Stimulated activated CD4-positive, alpha-beta T cell treated with anti-CD3 and anti-CD28 coated beads, Interleukin-12 subunit alpha, Interleukin-12 subunit beta, amount 100 ng/mL, for 4 hours (primary cell): ENCODE results near the gene C16orf96.

Experiments
- DNase-seq: peaks from one replicate; pipeline ENCODE4 v3.0.0-alpha.2; 2020

Gene C16orf96

DNA sequence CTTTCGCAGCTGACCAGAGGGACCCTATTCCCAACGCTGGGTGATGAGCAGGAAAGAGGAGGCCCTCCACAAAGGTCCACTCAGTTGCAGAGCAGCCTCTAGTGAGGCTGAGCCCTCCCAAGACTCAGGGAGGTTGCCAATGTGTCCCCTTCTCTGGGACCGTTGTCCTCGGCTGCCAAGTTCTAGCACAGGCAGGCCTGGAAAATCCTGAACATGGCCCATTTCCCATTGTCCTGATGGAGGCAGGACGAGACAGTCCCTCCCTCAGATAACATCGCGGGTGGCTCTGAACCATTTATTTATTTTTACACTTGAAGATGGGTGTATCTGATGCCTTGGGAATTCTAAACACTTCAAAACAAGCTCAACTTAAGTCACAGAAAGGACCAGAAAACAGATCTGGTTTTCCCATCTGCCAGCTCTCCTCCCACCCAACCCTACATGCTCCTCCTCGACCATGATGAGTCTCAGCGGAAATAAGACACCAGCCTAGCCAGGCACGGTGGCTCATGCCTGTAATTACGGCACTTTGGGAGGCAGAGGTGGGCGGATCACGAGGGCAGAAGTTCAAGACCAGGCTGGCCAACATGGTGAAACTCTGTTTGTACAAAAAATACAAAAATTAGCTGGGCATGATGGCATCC is 30.4 kb upstream of the C16orf96 start:
- DNase-seq, result no peak

DNA sequence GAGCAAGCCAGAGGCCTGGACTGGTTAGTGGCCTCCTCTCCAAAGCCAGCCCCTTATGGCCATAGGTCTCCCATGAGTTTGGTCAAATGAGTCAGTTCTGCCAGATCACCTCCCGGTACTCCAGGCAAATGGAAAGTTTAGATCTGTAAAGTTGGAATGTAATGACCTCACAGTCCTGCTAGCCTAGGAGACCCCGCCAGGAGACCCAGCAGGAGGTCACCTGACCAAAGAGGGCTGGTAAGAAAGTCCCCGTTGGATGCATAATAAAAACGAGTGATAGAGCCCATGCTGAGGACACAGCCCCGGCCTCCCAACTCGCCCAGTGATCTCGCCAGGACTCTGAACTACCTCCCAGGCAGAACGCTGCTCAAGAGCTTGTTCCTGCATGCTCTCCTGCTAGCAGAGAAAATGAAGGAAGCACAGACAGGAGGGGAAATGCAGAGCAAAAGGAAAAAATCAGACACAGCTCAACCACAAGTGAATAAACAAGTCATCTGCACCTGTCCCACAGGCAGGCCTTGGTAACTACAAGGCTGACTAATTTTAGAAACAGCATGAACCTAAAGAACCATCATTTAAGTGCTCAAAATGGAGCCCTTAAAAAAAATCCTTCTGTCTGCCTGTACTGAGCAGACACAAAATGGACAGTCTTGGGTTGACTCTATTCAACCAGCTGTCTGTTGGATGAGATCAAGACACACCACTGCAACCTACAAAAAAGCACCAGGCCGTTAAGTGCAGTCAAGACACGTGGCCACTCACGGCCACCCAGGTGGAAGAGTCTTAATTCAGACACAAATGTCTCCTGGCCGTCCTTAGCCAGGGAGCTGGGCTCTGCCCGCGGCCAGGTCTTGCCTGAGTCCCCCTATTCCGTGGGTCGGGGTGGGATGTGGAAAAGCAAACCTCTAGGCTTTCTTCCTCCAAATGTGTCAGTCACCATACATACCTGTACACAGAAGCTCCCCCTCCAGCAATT is 26.8 kb upstream of the C16orf96 start:
- DNase-seq, result no peak

DNA sequence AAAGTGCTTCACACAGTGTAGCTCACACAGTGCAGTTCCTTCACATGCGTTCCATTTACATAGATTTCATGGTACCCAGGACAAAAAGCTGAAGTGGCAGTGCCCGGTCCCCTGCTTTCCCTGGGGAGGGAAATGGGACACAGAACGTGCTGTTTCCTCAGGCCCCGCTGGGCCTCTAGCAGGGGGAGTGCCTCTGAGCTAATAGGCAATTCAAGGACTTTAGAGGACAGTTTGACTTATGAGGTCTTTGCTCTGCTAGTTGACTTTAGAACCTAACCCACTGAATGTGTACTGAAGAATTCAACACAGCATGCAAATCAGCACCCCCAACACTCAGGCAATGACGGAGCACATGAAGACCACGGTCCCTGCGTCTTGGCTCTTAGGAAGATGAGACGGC is 24.3 kb upstream of the C16orf96 start:
- no peak for DNase-seq

DNA sequence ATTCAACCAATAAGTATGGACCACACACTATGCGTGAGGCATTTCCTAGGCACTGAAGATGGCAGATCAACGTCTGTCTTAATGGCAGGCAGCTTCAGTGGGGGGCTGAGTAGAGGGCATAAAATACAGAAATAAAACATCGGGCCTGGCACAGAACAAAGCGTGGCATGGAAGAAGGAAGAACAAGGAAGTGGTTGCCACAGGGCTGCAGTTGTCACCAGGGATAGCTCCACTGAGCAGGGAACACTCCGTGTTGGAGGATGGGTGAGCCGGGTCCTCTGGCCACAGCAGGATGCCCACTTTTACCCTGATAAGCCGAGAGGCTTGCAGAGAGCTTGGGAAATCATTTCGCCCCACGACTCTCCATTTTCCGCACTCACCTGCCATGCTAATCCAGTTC is 23.9 kb upstream of the C16orf96 start:
- no peak for DNase-seq

DNA sequence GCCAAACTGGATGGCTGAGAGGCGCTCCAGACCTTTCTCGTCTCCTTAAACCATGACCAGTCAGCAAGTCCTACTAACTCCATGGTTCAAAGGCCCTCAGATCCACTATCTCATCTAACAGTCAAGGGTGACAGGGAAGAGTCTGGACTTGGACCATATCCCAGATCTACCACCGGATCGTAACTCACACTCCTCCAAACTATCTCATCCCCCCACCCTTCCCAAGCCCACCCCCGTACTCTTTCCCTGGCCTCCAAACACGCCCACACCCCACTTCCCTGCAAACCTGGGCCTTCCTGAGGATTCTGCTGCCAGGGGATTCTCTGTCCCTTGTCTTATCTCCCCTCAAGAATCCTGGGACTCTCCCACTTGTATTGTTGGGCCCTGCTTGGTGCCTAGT is 22.6 kb upstream of the C16orf96 start:
- no peak for DNase-seq

DNA sequence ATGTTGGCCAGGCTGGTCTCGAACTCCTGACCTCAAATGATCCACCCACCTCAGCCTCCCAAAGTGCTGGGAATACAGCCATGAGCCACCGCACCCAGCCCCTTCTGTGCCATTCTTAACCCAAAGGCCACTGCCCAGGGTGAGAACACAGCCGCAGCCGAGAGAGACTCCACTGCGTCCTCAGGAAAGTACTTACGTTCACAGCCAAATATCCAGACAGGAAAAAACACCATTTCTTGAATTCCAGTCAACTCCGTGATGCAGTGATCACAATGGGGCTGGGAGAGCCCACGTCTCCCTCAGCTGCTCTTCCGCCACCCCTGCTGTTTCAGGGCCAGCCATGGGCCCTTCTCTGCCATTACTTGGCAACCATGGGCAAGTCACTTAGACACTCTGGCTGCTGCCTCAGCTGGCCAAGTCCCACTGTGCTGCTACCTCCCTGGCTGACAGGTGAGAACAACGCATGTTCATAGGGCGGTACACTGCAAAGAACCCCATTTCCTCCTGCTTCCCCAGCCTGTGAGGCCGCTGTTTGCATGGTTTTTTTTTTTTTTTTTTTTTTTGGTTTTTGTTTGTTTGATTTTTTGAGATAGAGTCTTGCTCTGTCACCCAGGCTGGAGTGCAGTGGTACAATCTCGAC is 21.9 kb upstream of the C16orf96 start:
- DNase-seq, result no peak

DNA sequence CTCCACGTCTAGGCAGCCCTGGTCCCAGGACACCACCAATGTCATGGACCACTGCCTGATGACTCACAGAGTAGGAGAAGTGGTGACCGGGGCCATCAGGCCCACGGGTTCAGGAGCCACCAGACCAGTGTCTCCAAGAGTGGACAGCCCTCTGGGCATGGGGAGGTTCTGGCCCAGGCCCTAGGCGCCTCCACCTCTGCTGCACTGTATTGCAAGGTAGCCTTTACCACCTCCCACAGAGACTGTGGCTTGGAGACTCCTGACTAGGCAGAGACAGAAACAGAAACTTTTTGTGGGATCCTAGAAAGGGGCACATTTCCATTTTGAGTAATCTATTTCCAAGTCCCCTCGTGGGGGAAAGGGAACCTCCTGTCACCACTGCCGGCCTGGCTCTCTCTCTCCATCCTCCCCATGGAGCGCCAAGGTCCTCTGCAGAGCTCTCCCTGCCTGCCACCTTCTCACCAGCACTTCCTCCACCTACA is 20.5 kb upstream of the C16orf96 start:
- DNase-seq, result no peak

DNA sequence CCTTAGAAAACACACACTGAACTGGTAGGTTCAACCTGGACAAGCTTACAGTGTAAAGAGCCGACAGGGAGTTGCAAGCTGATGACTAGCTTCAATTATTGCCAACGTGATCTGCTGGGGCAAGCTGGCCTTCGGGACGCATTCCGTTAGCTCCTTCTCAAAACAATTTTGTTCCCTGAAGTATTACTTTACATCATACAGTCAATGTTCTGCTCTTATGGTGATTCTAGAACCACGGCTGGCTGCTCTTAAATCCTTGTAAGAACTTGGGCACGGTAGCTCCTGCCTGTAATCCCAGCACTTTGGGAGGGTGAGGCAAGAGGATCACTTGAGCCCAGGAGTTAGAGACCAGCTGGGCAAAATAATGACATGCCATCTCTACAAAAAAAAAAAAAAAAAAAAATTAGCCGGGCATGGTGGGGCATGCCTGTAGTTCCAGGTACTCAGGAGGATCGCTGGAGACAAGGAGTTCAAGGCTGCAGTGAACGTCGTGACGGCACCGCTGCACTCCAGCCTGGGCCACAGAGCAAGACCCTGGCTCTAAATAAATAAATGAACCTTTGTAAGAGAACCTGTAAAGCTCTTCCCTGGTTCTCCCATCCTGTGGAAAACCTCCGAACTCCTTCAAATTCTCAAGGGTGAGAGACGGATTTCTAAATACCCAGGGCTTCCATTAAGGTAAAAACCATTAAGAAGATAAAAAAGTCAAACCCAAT is 19.6 kb upstream of the C16orf96 start:
- no peak for DNase-seq

DNA sequence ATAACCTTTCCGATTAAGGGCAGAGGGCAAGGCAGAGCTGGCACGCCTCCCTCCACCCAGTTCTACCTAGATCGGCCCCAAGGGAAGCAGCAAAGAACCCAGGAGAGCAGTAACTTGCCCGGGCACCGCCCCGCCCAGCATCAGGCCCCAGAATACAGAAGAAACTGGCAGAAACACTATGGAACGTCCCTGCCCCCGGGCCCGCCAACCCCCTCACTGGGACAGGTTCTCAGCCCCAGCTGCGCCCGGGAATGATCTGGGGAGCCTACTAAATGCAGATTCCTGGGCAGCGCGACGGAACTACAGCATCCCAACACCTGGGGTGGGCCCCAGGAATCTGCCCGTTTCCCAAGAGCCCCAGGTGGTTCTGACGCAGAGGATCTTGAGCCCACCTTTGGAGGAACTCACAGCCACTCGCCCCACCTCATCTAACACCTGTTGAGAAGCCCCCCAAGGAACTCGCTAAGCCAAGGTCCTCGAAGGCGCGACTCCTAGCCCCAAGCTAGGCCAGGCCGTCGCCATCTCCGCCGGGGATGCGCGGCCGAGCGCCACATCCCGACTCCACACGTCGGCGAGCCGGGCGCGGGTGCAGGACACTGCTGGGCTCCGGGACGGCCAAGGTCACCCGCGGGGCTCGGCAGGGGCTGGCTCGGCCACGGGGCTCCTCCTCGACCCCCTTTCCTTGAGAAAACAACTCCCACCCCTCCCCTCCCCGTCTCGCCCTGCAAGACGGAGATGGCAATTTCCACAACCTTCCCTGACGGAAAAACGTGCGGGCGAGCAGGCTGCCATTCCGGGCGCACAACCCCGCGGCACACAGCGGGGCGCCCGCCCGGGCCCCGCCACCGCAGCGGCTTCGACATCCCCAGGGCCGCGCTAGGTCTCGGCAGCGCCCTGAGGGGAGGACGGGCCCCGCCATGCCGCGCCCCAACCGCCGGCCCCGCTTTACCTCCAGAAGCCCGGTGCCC is 18.5 kb upstream of the C16orf96 start:
- DNase-seq, result peak; percentile 18

DNA sequence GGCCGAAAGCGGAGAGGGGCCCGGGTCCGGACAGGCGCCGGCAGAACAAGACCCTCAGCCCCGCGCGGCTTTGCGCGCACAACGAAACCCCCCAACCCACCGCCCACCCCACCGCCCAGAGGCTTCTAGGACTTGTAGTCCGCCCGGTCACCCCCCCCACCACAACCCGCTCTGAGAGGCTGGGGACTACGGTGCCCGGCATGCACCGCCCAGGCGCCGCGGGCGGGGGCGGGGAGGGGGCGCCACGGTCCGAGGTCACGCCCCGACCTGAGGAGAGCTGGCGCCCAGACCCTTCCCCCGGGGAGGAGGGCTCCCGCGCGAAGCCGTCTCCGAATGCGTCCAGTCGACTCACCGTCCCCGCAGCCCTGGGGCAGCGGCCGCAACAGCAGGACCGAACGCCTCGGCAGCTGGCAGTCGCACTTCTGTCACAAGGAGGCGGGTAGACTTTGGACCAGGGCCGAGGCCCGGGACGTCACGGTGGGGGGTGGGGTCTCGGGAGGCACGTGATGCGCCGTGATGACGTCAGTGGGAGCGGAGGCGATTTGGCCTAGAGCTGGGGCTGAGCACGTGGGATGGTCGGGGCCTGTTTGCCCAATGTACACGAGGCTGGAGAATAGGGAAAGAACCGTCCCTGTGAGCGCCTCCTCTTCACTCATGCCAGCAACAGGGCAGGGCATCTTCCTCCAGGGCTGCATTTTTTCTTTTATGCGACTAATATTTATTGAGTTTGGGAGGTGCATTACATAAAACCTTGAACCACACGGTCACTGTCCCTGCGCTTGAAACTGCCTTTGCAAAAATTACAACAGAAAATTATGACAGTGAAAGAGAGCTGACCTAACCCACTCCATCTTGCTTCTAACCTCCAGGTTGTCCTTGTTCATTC is 17.5 kb upstream of the C16orf96 start, which contains the start of gene CDIP1:
Gene CDIP1 (minus strand): TSS at position 424 of the 886 bp plus-strand sequence. CDS start 24,643 bp downstream, outside the sequence.
- DNase-seq, result peak; percentile 97

DNA sequence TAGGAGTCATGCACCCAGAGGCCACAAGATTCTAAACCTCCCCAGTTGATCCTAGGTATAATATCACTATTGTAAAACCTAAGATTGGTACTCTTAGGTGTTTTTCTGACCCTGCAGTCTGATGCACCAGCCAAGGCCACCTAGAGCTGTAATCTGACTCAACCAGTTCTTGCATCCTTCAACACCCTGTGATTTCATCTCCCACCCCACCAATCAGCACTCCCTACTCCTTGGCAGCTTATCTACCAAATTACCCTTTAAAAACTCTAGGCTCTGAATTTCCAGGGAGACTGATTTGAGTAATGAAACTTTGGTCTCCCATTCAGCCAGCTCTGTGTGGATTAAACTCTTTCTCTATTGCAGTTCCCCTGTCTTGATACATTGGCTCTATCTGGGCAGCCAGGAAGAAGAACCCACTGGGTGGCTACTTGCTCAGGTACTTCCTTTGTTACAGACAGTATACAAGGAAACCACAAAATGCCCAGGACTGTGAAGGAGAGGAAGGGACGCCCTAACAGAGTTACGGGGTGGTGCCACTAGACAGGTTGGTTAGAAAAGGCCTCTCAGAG is 16.3 kb upstream of the C16orf96 start:
- no peak for DNase-seq

DNA sequence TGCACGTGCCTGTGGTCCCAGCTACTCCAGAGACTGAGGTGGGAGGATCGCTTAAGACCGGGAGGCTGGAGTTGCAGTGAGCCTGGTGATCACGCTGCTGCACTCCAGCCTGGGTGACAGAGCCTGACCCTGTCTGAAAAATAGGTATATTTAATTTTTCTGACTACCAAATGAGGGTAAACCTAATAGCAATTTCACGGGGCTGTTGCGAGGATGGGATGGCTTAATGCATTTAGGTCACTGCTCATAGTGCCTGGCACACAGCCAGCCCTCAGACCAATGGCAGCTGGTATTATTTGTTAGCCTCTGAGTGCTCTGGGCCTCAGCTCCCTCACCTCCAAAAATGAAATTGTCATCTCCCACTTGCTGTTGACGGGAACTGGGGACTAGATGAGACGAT is 11.7 kb upstream of the C16orf96 start:
- DNase-seq, result no peak

DNA sequence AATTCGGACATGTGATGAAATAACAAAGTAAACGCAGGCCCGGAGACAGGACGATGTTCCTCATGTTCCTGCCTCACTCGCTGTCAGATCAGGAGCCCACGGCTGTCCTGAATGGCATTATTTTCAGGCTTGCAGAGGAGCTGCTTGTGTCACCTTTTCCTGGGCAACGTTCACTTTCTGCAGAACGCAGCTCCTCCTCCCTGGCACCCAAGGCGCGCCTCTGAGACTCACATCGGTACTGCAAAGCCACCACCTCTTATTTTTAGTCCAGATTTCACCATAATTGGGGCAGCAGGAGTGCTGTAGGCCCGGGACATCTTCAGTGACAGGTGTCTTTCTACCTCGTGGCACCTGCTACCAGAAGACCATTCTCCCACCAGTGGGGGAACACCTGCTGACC is 8.0 kb upstream of the C16orf96 start:
- no peak for DNase-seq

DNA sequence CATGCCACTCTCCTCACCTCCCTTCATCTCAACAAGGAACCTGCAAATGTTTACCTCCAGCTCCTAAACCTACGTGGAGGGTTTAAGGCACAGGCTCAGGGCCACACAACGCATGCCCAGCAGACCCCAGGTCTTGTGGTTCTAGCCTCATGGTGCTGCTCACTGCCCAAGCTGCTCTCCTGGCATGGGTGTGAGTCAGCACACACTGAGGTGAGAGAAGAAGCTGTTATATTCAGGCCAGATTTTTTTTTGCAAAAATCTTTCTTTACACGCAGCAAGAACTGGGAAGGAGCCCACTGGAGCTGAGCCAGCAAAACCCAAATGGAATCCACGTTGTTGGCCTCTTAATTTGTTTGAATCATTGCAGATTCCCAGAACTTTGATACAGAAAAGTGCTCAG is 5.5 kb upstream of the C16orf96 start:
- DNase-seq, result no peak

DNA sequence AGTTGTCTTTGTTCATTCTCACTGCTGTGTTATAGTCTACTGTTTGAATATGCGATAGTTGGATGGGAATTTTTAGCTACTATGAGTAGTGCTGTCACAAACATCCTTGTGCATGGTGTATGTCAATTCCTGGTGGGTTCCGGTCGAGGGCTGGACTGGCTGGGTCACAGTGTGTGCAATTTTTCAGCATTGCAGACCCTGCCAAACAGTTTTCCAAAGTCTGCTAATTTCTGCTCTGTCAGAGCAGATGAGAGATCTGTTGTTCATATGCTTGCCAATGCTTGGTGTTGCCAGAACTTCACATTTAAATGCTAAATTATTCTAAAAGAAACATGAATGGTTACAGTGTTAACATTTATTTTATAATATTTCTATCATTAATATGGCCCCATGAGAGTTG is 3.6 kb upstream of the C16orf96 start:
- no peak for DNase-seq

DNA sequence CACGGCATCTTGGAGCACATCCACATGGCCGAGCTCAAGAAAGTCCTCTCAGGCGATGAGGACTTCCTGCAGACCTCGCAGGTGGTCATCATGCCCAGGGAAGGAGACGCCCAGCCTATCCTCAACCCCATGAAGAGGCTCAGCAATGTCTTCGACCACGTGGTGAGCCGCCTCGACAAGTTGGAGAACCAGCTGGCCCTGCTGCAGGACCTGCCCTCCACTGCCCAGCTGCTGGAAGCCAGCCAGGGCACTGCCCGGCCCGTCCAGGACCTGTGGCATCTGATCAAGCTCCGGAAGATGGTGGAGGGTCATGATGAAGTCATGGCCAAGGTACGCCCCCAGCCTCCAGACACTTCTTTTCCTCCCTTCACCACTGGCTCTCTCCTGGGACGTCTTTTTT is 440 bp downstream of the C16orf96 start:
- DNase-seq, result no peak

DNA sequence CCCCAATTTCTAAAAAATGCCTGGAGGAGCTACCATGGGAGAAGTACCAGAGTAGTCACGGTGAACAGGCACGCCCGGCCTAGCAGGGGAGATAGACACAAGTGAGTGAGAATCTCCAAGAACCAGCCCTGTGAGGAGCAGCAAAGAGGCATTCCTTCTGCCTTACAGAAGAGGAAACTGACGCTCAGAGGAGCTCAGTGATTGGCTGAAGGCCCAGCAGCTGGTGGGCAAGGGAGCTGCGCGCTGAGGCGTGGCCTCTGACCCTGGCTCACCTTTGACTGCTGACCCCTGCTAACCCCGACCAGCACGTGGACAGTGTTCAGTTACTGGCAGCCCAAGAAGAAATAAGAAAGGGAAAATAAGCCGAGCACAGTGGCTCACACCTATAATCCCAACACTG is 1.8 kb downstream of the C16orf96 start:
- no peak for DNase-seq

DNA sequence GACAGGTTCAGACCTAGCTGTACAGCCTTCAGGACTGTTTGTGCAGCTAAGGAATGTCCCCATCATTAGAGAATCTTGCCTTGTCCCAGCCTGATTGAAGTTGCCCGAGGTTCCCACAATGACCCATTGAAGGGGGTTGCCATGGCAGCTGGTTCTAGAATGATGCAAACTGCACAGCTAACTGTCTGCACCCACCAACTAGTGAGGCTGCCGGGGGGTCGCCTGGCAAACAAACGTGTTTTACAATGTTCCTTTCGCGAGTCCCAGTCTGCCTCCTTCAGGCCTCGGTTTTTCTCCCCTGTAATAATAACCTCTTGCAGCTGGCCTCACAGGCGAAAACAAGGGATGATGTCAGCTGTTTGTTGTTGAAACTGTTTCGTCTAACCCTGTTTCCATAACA is 5.5 kb downstream of the C16orf96 start:
- DNase-seq, result no peak

DNA sequence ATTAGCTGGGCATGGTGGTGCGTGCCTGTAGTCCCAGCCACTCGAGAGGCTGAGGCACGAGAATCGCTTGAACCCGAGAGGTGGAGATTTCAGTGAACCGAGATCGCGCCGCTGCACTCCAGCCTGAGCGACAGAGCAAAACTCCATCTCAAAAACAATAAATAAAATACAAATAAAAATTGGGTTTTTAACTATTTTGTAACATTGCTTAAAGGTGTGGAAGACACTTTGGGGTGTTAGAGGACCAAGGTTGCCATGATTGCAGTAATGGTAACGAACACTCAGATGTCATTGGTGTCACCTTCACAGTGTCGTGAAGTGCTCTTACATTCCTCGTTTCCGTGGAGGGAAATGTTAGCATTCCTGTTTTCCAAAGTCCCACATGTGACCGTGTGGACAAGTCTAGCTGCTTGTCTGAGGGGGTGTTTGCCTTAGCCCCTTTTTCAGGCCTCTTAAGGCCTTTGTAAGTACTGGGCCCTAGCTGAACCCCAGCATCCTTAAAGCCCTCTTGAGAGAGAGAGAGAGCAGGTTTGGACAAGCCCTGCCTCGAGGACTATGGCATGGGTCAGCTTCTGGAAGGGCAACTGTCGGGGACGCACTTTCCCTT is 8.6 kb downstream of the C16orf96 start:
- DNase-seq, result no peak

DNA sequence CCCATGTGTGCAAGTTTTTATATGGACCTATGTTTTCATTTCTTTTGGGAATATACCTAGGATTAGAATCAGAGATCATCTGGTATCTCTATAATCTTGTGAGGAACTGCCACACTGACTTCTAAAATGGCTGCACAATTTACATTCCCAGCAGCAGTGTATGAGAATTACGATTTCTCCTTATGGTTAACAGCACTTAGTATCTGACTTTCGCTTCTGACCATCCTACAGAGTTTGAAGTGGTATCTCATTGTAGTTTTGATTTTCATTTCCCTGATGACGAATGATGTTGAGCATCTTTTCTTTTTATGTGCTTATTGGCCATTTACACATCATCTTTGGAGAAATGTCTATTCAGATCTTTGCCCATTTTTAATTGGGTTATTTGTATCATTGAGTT is 10.0 kb downstream of the C16orf96 start:
- DNase-seq, result no peak
